Panc1 (cell line): ENCODE data around the gene PDE4B.

Experiments used
- POLR2AphosphoS5 ChIP-seq: IDR thresholded peaks from 2 replicates; pipeline ENCODE4 v1.6.1; 2012; ENCODE audit warnings: mild to moderate bottlenecking, low read depth, low read length, moderate library complexity
- TF ChIP-seq, protein P1 (sequence below): fragments of 450-650 bp; IDR thresholded peaks from 2 replicates; pipeline ENCODE4 v1.5.1; 2017; ENCODE audit warnings: mild to moderate bottlenecking

DNA sequence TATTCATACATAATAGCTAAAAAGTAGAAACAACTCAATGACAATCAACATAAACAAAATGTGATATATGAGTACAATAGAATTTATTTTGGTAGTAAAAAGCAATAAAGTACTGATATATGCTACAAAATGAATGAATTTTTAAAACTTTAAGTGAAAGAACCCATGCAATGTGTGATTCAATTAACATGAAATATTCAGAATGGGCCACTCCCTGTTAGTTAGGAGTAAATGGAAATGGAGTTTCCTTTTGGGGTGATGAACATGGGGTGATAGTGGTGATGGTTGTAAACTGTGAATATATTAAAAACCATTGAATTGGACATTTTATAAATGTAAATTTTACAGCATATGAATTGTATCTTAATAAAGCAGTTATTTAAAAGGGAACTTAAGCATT is 374.6 kb downstream of the PDE4B start:
- TF ChIP-seq, protein P1, sequence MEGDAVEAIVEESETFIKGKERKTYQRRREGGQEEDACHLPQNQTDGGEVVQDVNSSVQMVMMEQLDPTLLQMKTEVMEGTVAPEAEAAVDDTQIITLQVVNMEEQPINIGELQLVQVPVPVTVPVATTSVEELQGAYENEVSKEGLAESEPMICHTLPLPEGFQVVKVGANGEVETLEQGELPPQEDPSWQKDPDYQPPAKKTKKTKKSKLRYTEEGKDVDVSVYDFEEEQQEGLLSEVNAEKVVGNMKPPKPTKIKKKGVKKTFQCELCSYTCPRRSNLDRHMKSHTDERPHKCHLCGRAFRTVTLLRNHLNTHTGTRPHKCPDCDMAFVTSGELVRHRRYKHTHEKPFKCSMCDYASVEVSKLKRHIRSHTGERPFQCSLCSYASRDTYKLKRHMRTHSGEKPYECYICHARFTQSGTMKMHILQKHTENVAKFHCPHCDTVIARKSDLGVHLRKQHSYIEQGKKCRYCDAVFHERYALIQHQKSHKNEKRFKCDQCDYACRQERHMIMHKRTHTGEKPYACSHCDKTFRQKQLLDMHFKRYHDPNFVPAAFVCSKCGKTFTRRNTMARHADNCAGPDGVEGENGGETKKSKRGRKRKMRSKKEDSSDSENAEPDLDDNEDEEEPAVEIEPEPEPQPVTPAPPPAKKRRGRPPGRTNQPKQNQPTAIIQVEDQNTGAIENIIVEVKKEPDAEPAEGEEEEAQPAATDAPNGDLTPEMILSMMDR, result no peak
- no peak for TF ChIP-seq POLR2AphosphoS5
